CD4-positive, alpha-beta T cell (primary cell): Measurements from ENCODE around the gene FAM98C. TPM values are rescaled to one million over a fixed set of nuclear protein-coding genes. Genes with fewer than 3 reads are reported as not detected.

ENCODE experiments used
- ATAC-seq: fragments of 200-7000 bp; cut with Tn5 transposase; one replicate; pipeline ENCODE4 v1.10.0; 2022; ENCODE audit warnings: mild to moderate bottlenecking; ENCODE audit not compliant: poor library complexity
- CTCF ChIA-PET: fragments of 350-600 bp; sonication (Branson Sonifier 250); formaldehyde crosslinking; loops from one replicate; lab custom pipeline; 2021; ENCODE audit warnings: antibody characterized with exemption, inconsistent platforms; lab: Charles Lee
- POLR2A ChIA-PET: fragments of 350-600 bp; sonication (Branson Sonifier 250); formaldehyde crosslinking; loops from one replicate; lab custom pipeline; 2021; ENCODE audit warnings: antibody characterized with exemption, inconsistent platforms; lab: Charles Lee
- DNase-seq, 14 experiments: peaks; one replicate each; pipeline ENCODE4 v3.0.0-alpha.2; 2013 to 2020; ENCODE audit warnings: mixed read lengths in 2 of 14
- H3K27ac ChIP-seq, 2 donors: one replicate each; pipeline versions ENCODE4 v1.5.1 to v1.7.0; 2013; ENCODE audit warnings: low read length in 2 of 2, low read depth in 1 of 2, mild to moderate bottlenecking in 1 of 2
- H3K27me3 ChIP-seq, 2 experiments: 1 replicate in 1 of 2; 2 replicates in 1 of 2; pipeline versions ENCODE4 v1.6.1 to v1.7.0; 2013; ENCODE audit warnings: low read length in 2 of 2, control low read depth in 1 of 2, mild to moderate bottlenecking in 1 of 2, moderate library complexity in 1 of 2; ENCODE audit not compliant: insufficient read depth in 2 of 2, control insufficient read depth in 1 of 2
- H3K36me3 ChIP-seq: one replicate; pipeline ENCODE4 v1.6.1; 2013; ENCODE audit warnings: low read length, control low read depth; ENCODE audit not compliant: insufficient read depth
- H3K4me1 ChIP-seq: one replicate; pipeline ENCODE4 v1.6.1; 2013; ENCODE audit warnings: low read length, control low read depth; ENCODE audit not compliant: insufficient read depth
- H3K4me3 ChIP-seq: one replicate; pipeline ENCODE4 v1.5.1; 2013; ENCODE audit warnings: mild to moderate bottlenecking, low read length, moderate library complexity
- H3K9me3 ChIP-seq, 2 experiments: 1 replicate in 1 of 2; 2 replicates in 1 of 2; pipeline versions ENCODE4 v1.6.1 to v1.7.0; 2013; ENCODE audit warnings: low read length in 2 of 2, mild to moderate bottlenecking in 2 of 2, control low read depth in 1 of 2, moderate library complexity in 1 of 2; ENCODE audit not compliant: control insufficient read depth in 1 of 2, insufficient read depth in 1 of 2
- H3K27ac Mint-ChIP-seq: one replicate; pipeline ENCODE4 v1.8.0; 2020; ENCODE audit warnings: mixed read lengths
- H3K27me3 Mint-ChIP-seq: one replicate; pipeline ENCODE4 v1.8.0; 2021; ENCODE audit warnings: mixed read lengths
- H3K36me3 Mint-ChIP-seq: one replicate; pipeline ENCODE4 v1.8.0; 2021; ENCODE audit warnings: low read depth, mixed read lengths
- H3K4me1 Mint-ChIP-seq: one replicate; pipeline ENCODE4 v1.8.0; 2021; ENCODE audit warnings: low read depth, mixed read lengths
- H3K4me3 Mint-ChIP-seq: one replicate; pipeline ENCODE4 v1.8.0; 2020; ENCODE audit warnings: mild to moderate bottlenecking, mixed read lengths
- H3K9me3 Mint-ChIP-seq: one replicate; pipeline ENCODE4 v1.8.0; 2020; ENCODE audit warnings: mixed read lengths
- intact Hi-C, 2 experiments: fragments of 100-400 bp; cut with DNase I in 1 of 2; cut with micrococcal nuclease in 1 of 2; formaldehyde crosslinking; loops; one replicate each; pipeline versions ENCODE4 v1.15.1 to v1.9.0; 2023 to 2025; cut with DNase I, micrococcal nuclease
- total RNA-seq, 174 experiments: library from RNA in 2 of 174; stranded (reverse) in 2 of 174; gene quantifications; one replicate each; pipeline ENCODE4 v1.2.3 and lab custom pipeline; 2021 to 2026
- TF ChIP-seq, protein P1 (sequence below): fragments of 200-600 bp; IDR thresholded peaks from one replicate; pipeline ENCODE4 v1.8.0; 2022; ENCODE audit warnings: antibody characterized with exemption, mild to moderate bottlenecking

FAM98C gene
- total RNA-seq, 2 experiments from 2014 or later = 33.2 to 36.1 TPM

DNA sequence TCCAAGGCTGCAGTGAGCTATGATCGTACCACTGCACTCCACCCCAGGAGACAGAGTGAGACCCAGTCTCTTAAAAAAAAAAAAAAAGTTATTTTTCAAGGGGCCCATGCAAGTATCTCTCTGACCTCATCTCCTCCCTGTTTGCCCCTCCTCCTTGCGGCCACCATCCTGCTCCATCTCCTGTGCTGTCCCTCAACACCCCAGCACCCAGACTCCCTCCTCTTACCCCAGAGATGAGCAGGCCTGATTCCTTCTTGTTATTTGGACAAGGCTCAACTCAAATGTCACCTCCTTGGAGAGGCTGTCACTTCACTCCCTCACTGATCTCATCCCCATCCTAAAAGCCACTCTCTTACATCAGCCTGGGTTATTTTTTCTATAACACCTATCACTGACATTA, 35.0 kb downstream of the FAM98C start:
- peaks cover 5% of the 10 kb centered on the region for H3K4me1 Mint-ChIP-seq
- peaks cover 14% of the 10 kb centered on the region for H3K4me1 ChIP-seq
- TF ChIP-seq, protein P1, sequence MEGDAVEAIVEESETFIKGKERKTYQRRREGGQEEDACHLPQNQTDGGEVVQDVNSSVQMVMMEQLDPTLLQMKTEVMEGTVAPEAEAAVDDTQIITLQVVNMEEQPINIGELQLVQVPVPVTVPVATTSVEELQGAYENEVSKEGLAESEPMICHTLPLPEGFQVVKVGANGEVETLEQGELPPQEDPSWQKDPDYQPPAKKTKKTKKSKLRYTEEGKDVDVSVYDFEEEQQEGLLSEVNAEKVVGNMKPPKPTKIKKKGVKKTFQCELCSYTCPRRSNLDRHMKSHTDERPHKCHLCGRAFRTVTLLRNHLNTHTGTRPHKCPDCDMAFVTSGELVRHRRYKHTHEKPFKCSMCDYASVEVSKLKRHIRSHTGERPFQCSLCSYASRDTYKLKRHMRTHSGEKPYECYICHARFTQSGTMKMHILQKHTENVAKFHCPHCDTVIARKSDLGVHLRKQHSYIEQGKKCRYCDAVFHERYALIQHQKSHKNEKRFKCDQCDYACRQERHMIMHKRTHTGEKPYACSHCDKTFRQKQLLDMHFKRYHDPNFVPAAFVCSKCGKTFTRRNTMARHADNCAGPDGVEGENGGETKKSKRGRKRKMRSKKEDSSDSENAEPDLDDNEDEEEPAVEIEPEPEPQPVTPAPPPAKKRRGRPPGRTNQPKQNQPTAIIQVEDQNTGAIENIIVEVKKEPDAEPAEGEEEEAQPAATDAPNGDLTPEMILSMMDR = no peak
- no peaks in the 10 kb centered on the region for H3K9me3 ChIP-seq
- ATAC-seq = no peak
- no peaks in the 10 kb centered on the region for H3K9me3 Mint-ChIP-seq
- no peaks in the 10 kb centered on the region for H3K36me3 ChIP-seq
- H3K27ac ChIP-seq = no peak overlapping the region
- CTCF ChIA-PET = no interaction called here
- H3K27me3 ChIP-seq = peaks cover 14 to 20% of the 10 kb centered on the region in 2 experiments
- no peak overlapping the region for H3K4me3 Mint-ChIP-seq
- H3K4me3 ChIP-seq = no peak overlapping the region
- no peak overlapping the region for H3K27ac Mint-ChIP-seq
- intact Hi-C loops = no loop called here
- H3K27me3 Mint-ChIP-seq = peaks cover 34% of the 10 kb centered on the region
- no peaks in the 10 kb centered on the region for H3K36me3 Mint-ChIP-seq
- DNase-seq = no peak
- POLR2A ChIA-PET = no interaction called here

DNA sequence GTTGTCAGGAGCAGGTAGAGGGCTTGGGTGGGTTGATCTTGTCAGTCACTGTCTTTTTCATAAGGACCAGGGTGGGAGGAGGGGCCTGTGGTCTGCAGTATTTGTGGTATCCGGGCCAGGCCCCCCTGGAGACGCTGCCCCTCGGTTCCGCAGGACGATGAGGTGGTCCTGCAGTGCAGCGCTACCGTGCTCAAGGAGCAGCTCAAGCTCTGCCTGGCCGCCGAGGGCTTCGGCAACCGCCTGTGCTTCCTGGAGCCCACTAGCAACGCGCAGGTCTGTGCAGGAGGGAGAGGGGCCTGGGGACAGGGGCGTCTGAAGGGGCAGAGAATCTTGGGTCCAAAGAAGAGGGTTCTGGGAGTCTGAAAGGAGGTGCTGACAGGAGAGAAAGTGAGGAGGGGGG, 37.7 kb downstream of the FAM98C start:
- Histone ChIP-seq H3K9me3 (no peaks in the 10 kb centered on the region), H3K36me3 (no peaks in the 10 kb centered on the region), H3K4me1 (no peaks in the 10 kb centered on the region), H3K27me3 (peaks cover 0 to 2% of the 10 kb centered on the region in 2 experiments), H3K4me3 (no peak overlapping the region), H3K27ac (no peak overlapping the region)
- TF ChIP-seq, protein P1 = no peak
- no peaks in the 10 kb centered on the region for H3K4me1 Mint-ChIP-seq
- peaks cover 25% of the 10 kb centered on the region for H3K27me3 Mint-ChIP-seq
- intact Hi-C loops = no loop called here
- ATAC-seq (no peak), DNase-seq (no peak)
- H3K36me3 Mint-ChIP-seq = no peaks in the 10 kb centered on the region
- H3K4me3 Mint-ChIP-seq = no peak overlapping the region
- H3K27ac Mint-ChIP-seq = no peak overlapping the region
- POLR2A ChIA-PET = no interaction called here
- H3K9me3 Mint-ChIP-seq = no peaks in the 10 kb centered on the region
- CTCF ChIA-PET = no interaction called here

DNA sequence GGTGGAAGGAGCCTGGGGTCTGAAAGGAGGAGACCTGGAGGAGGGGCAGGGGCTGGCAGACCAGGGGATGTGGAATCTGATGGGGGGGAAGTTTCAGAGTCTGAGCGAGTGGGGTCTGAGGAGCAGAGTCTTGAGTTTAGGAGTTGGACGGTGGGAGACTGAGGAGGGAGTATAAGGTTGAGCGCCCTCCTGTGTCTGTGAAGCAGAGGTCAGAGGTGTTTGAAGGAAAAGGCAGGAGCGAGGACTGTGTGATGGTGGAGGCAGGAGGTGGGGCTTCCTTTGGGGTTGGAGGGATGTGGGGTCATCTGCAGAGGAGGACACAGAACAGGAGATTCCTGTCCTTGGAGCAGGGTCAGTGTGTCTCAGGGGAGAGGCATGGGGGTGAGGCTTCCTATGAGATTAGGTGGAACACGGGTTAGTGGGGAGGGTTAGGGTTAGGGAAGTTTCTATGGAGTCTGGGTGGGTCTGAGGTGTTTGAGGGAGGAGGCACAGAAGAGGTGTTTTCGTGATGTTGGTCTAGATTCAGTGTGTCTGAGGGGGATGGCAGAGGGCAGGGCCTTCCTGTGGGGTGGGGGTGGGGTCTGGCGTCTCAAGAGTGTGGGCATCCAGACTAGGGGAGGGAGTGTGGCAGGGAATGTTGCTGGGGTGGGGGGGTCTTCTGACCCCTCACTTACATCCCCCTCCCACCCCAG, 38.9 kb downstream of the FAM98C start:
- no peaks in the 10 kb centered on the region for H3K9me3 ChIP-seq
- no peaks in the 10 kb centered on the region for H3K36me3 ChIP-seq
- H3K9me3 Mint-ChIP-seq = no peaks in the 10 kb centered on the region
- H3K4me1 ChIP-seq = no peaks in the 10 kb centered on the region
- no peak overlapping the region for H3K4me3 ChIP-seq
- H3K27me3 ChIP-seq = peaks cover 0 to 2% of the 10 kb centered on the region in 2 experiments
- H3K36me3 Mint-ChIP-seq = no peaks in the 10 kb centered on the region
- H3K4me3 Mint-ChIP-seq = no peak overlapping the region
- peaks cover 20% of the 10 kb centered on the region for H3K27me3 Mint-ChIP-seq
- POLR2A ChIA-PET = no interaction called here
- intact Hi-C loops = no loop called here
- DNase-seq (peak in 1 of 14 experiments; percentile 13), ATAC-seq (no peak)
- H3K4me1 Mint-ChIP-seq = no peaks in the 10 kb centered on the region
- no peak overlapping the region for H3K27ac ChIP-seq
- CTCF ChIA-PET = no interaction called here
- H3K27ac Mint-ChIP-seq = no peak overlapping the region
- TF ChIP-seq, protein P1 = no peak
